IMR-90 (cell line): ENCODE data around the gene SLC50A1. TPM values are rescaled to one million over a fixed set of nuclear protein-coding genes. Genes with fewer than 3 reads are reported as not detected.

Source experiments
- ATAC-seq: fragments of 200-7000 bp; cut with Tn5 transposase; 2 replicates; pipeline ENCODE4 v1.9.1; 2020; ENCODE audit warnings: low read depth, mild to moderate bottlenecking, moderate library complexity
- BruUV-seq: library from RNA; stranded (reverse); fragments of 400-500 nt; replicated peaks from 2 replicates; lab custom pipeline; 2021; lab: Mats Ljungman, UMichigan
- CTCF ChIA-PET: fragments of 300-600 bp; formaldehyde crosslinking; extraction: SDS; loops from one replicate; lab custom pipeline; 2021; ENCODE audit warnings: antibody characterized with exemption; lab: Yijun Ruan, JAX
- POLR2A ChIA-PET: fragments of 300-600 bp; sonication (Branson Sonifier 250); formaldehyde crosslinking; loops from one replicate; lab custom pipeline; 2022; ENCODE audit warnings: antibody characterized with exemption; ENCODE audit not compliant: unreplicated experiment; lab: Charles Lee
- DNase-seq: peaks from one replicate; pipeline ENCODE4 v3.0.0; 2013
- H2AFZ ChIP-seq: replicated peaks from 2 replicates; pipeline ENCODE3; 2013; ENCODE audit warnings: low read length, mild to moderate bottlenecking; ENCODE audit not compliant: poor library complexity
- H2AK5ac ChIP-seq: 2 replicates; pipeline ENCODE4 v1.6.1; 2013; ENCODE audit warnings: low read depth, low read length, inconsistent platforms
- H2AK9ac ChIP-seq: replicated peaks from 2 replicates; pipeline ENCODE3; 2013; ENCODE audit warnings: mild to moderate bottlenecking, low read depth, low read length, moderate library complexity; ENCODE audit not compliant: poor library complexity
- H2BK120ac ChIP-seq: 2 replicates; pipeline ENCODE4 v1.6.1; 2013; ENCODE audit warnings: low read depth, low read length, inconsistent platforms
- H2BK15ac ChIP-seq: 3 replicates; pipeline ENCODE4 v1.6.1; 2013; ENCODE audit warnings: low read depth, low read length, inconsistent platforms
- H2BK20ac ChIP-seq: 2 replicates; pipeline ENCODE4 v1.6.1; 2013; ENCODE audit warnings: low read depth, mild to moderate bottlenecking, inconsistent platforms, low read length, moderate library complexity
- H2BK5ac ChIP-seq: 2 replicates; pipeline ENCODE4 v1.6.1; 2013; ENCODE audit warnings: mild to moderate bottlenecking, low read depth, low read length, inconsistent platforms; ENCODE audit not compliant: poor library complexity, severe bottlenecking
- H3K14ac ChIP-seq: replicated peaks from 2 replicates; pipeline ENCODE4 v1.6.1; 2013; ENCODE audit warnings: low read depth, low read length, inconsistent platforms
- H3K18ac ChIP-seq: 2 replicates; pipeline ENCODE4 v1.6.1; 2013; ENCODE audit warnings: low read depth, low read length, control low read depth
- H3K23ac ChIP-seq: 2 replicates; pipeline ENCODE4 v1.6.1; 2013; ENCODE audit warnings: low read depth, low read length, inconsistent platforms
- H3K27ac ChIP-seq: 2 replicates; pipeline ENCODE4 v1.5.1; 2013; ENCODE audit warnings: mild to moderate bottlenecking, control low read depth, low read length; ENCODE audit not compliant: insufficient read depth
- H3K27me3 ChIP-seq: 2 replicates; pipeline ENCODE4 v1.6.1; 2013; ENCODE audit warnings: low read length; ENCODE audit not compliant: control insufficient read depth, insufficient read depth
- H3K36me3 ChIP-seq: 2 replicates; pipeline ENCODE4 v1.6.1; 2013; ENCODE audit warnings: low read length, mixed read lengths; ENCODE audit not compliant: control insufficient read depth, insufficient read depth
- H3K4ac ChIP-seq: 2 replicates; pipeline ENCODE4 v1.6.1; 2013; ENCODE audit warnings: low read depth, low read length, inconsistent platforms
- H3K4me1 ChIP-seq: 2 replicates; pipeline ENCODE4 v1.6.1; 2013; ENCODE audit warnings: low read length, mixed read lengths; ENCODE audit not compliant: control insufficient read depth, insufficient read depth
- H3K4me2 ChIP-seq: 2 replicates; pipeline ENCODE4 v1.6.1; 2013; ENCODE audit warnings: low read depth, mild to moderate bottlenecking, control low read depth, low read length, moderate library complexity
- H3K4me3 ChIP-seq: 2 replicates; pipeline ENCODE4 v1.5.1; 2013; ENCODE audit warnings: low read depth, mild to moderate bottlenecking, control low read depth, low read length, moderate library complexity; ENCODE audit not compliant: insufficient read depth
- H3K56ac ChIP-seq: 2 replicates; pipeline ENCODE4 v1.6.1; 2013; ENCODE audit warnings: low read length, inconsistent platforms; ENCODE audit not compliant: insufficient read depth; ENCODE audit errors: extremely low read depth
- H3K79me1 ChIP-seq, 2 experiments: 2 replicates each; pipeline ENCODE4 v1.6.1; 2013; ENCODE audit warnings: low read length in 2 of 2, inconsistent platforms in 1 of 2, low read depth in 1 of 2
- H3K9ac ChIP-seq: 2 replicates; pipeline ENCODE4 v1.6.1; 2013; ENCODE audit warnings: low read depth, low read length, control low read depth
- H3K9me1 ChIP-seq: 2 replicates; pipeline ENCODE4 v1.6.1; 2013; ENCODE audit warnings: low read length, inconsistent platforms; ENCODE audit not compliant: insufficient read depth
- H3K9me3 ChIP-seq: 2 replicates; pipeline ENCODE4 v1.6.1; 2013; ENCODE audit warnings: low read length; ENCODE audit not compliant: control insufficient read depth, insufficient read depth
- H4K20me1 ChIP-seq: 2 replicates; pipeline ENCODE4 v1.6.1; 2013; ENCODE audit warnings: low read length, inconsistent platforms; ENCODE audit not compliant: insufficient read depth
- H4K5ac ChIP-seq: 2 replicates; pipeline ENCODE4 v1.6.1; 2013; ENCODE audit warnings: mild to moderate bottlenecking, low read depth, low read length, control low read depth
- H4K8ac ChIP-seq, 2 experiments: 2 replicates each; pipeline ENCODE4 v1.6.1; 2013; ENCODE audit warnings: low read depth in 2 of 2, low read length in 2 of 2, control low read depth in 1 of 2, inconsistent platforms in 1 of 2
- H4K91ac ChIP-seq: 2 replicates; pipeline ENCODE4 v1.6.1; 2013; ENCODE audit warnings: low read depth, low read length, inconsistent platforms; ENCODE audit not compliant: insufficient read depth
- BHLHE40 ChIP-seq: fragments of 150-350 bp; IDR thresholded peaks from 2 replicates; pipeline ENCODE4 v1.6.1; 2016; ENCODE audit warnings: mild to moderate bottlenecking, low read depth, low read length
- CEBPB ChIP-seq: IDR thresholded peaks from 2 replicates; pipeline ENCODE4 v1.6.1; 2012; ENCODE audit warnings: low read depth, low read length, improper control_type of control experiment
- CHD1 ChIP-seq: IDR thresholded peaks from 2 replicates; pipeline ENCODE4 v1.6.1; 2012; ENCODE audit warnings: low read depth, low read length, improper control_type of control experiment
- CTCF ChIP-seq: conservative IDR thresholded peaks from 2 replicates; pipeline ENCODE4 v1.5.1; 2012; ENCODE audit warnings: mild to moderate bottlenecking, low read depth, low read length, improper control_type of control experiment
- ELK1 ChIP-seq: fragments of 150-350 bp; IDR thresholded peaks from 2 replicates; pipeline ENCODE4 v1.6.1; 2016; ENCODE audit warnings: low read depth, mild to moderate bottlenecking, low read length, moderate library complexity, borderline replicate concordance
- FOS ChIP-seq: fragments of 150-350 bp; IDR thresholded peaks from 2 replicates; pipeline ENCODE4 v1.6.1; 2016; ENCODE audit warnings: low read depth, low read length
- MAFK ChIP-seq: IDR thresholded peaks from 2 replicates; pipeline ENCODE4 v1.6.1; 2012; ENCODE audit warnings: low read depth, low read length, improper control_type of control experiment
- MXI1 ChIP-seq: IDR thresholded peaks from 2 replicates; pipeline ENCODE4 v1.6.1; 2012; ENCODE audit warnings: low read depth, mild to moderate bottlenecking, low read length, moderate library complexity, borderline replicate concordance
- POLR2A ChIP-seq: IDR thresholded peaks from 2 replicates; pipeline ENCODE4 v1.6.1; 2012; ENCODE audit warnings: mild to moderate bottlenecking, low read depth, low read length
- RAD21 ChIP-seq: IDR thresholded peaks from 2 replicates; pipeline ENCODE4 v1.6.1; 2012; ENCODE audit warnings: low read length, improper control_type of control experiment
- RFX5 ChIP-seq: IDR thresholded peaks from 2 replicates; pipeline ENCODE4 v1.8.0; 2012; ENCODE audit warnings: low read depth, mild to moderate bottlenecking, low read length, moderate library complexity
- USF2 ChIP-seq: fragments of 150-350 bp; IDR thresholded peaks from 2 replicates; pipeline ENCODE4 v1.6.1; 2017; ENCODE audit warnings: mild to moderate bottlenecking, antibody characterized with exemption, low read length, low read depth
- WGBS, 2 experiments: methylation state at CpG; one replicate each; pipeline versions ENCODE4 v1.1.5 to v1.1.7; 2013; ENCODE audit warnings: missing lambda C conversion rate in 2 of 2; ENCODE audit not compliant: insufficient read length in 1 of 2; ENCODE audit errors: extremely low coverage in 2 of 2; 5-methylcytosine and 5-hydroxymethylcytosine counted together
- dilution Hi-C: fragments of 300-500 bp; cut with HindIII; formaldehyde crosslinking; loops from one replicate; pipeline ENCODE4 v1.14.3; 2018; ENCODE audit warnings: low sequenced_read_pairs; ENCODE audit not compliant: unreplicated experiment
- in situ Hi-C: fragments of 300-500 bp; cut with MboI; formaldehyde crosslinking; loops from 3 replicates; pipeline ENCODE4 v1.14.3; 2019; ENCODE audit warnings: low sequenced_read_pairs, inconsistent platforms, mixed read lengths
- intact Hi-C: fragments of 100-400 bp; cut with micrococcal nuclease; formaldehyde crosslinking; loops from 2 replicates; pipeline ENCODE4 v1.10.0; 2022
- polyA plus RNA-seq, 3 experiments: library from polyadenylated mRNA; depleted of rRNA; stranded (reverse); fragments of >200 nt; gene quantifications; 2 replicates each; pipeline ENCODE4 v1.2.3, GENCODE V29; 2012; ENCODE audit warnings: low replicate concordance in 1 of 3
- total RNA-seq: library from RNA; depleted of rRNA; stranded (reverse); fragments of >200 nt; gene quantifications from 2 replicates; pipeline ENCODE4 v1.2.3, GENCODE V29; 2012

The SLC50A1 gene
- total and polyA plus RNA-seq, 2 of the 4 experiments (the other 2 are of a cell fraction), result 20.6 to 20.8 TPM

GRCh38 chr1:155116113-155116764 is 19.4 kb upstream of the SLC50A1 start:
- Histone ChIP-seq H3K14ac (no peak overlapping the region), H3K36me3 (no peaks in the 10 kb centered on the region), H2AK9ac (no peak overlapping the region), H4K5ac (no peak overlapping the region), H4K8ac (no peak overlapping the region), H3K4me3 (no peak overlapping the region), H2BK120ac (no peak overlapping the region), H2BK5ac (no peak overlapping the region), H2AFZ (no peak overlapping the region), H3K18ac (no peak overlapping the region), H3K9me3 (no peaks in the 10 kb centered on the region), H3K9ac (no peak overlapping the region), H4K20me1 (no peaks in the 10 kb centered on the region), H3K9me1 (no peaks in the 10 kb centered on the region; the same call in 1 of the 2 replicates), H3K23ac (no peak overlapping the region), H3K56ac (no peak overlapping the region), H2BK20ac (no peak overlapping the region), H4K91ac (no peak overlapping the region), H2BK15ac (no peak overlapping the region), H3K4me1 (no peaks in the 10 kb centered on the region), H3K79me1 (no peaks in the 10 kb centered on the region), H3K4me2 (no peak overlapping the region), H2AK5ac (no peak overlapping the region), H3K27me3 (peaks cover 58% of the 10 kb centered on the region), H3K27ac (no peak overlapping the region), H3K4ac (no peak overlapping the region)
- dilution Hi-C loops (no loop called here), intact Hi-C loops (no loop called here), in situ Hi-C loops (no loop called here)
- no peak for TF ChIP-seq CTCF
- no peak for TF ChIP-seq CEBPB
- no peak for TF ChIP-seq ELK1
- no peak for TF ChIP-seq BHLHE40
- TF ChIP-seq MAFK, result no peak
- TF ChIP-seq USF2, result no peak
- TF ChIP-seq MXI1, result no peak
- TF ChIP-seq RAD21, result no peak
- no peak for TF ChIP-seq CHD1
- no peak for TF ChIP-seq FOS
- TF ChIP-seq RFX5, result no peak
- TF ChIP-seq POLR2A, result no peak
- BruUV-seq, result no TSS peak
- ATAC-seq (no peak), DNase-seq (no peak)
- CTCF ChIA-PET, result interaction anchor here (1.2 kb wide), 1 partner anchor 10 kb away, joined by 3 read pairs; no protein-coding TSS in a partner anchor
- POLR2A ChIA-PET, result no interaction called here
- WGBS, 2 experiments, result 29% methylated on average over 1 of the region's 5 CpGs; no CpG with 5 or more reads in 1 of the 2 experiments
